GM18507 (cell line): ENCODE results near the gene CXorf66.
"Not testable (repeated sequence)": the region's sequence is repeated elsewhere in the genome, so short reads cannot be mapped to it uniquely, and the experiment has no call there.

Source experiments
- DNase-seq: peaks from one replicate; pipeline ENCODE4 v3.0.0; 2011; ENCODE audit warnings: low read depth; ENCODE audit not compliant: insufficient read length; ENCODE audit errors: extremely low spot score
- FAIRE-seq: peaks from 2 replicates; lab custom pipeline; 2011; peaks lifted over from hg19 to GRCh38; lab: Jason Lieb, UNC

The CXorf66 gene, protein sequence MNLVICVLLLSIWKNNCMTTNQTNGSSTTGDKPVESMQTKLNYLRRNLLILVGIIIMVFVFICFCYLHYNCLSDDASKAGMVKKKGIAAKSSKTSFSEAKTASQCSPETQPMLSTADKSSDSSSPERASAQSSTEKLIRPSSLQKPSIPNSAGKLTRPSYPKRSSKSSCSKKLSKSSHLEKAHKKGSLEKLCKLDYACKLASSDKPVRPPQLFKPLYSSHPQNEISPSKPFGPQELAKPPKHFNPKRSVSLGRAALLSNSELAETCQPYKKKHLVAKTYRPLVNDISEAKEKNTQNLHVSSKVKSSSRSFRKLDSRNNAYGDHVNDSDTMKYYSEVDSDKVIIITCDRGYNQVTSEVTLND

GRCh38 chrX:139965421-139965820, at the start of gene CXorf66:
Gene CXorf66, minus strand, starts transcription at chrX:139965521. Its CDS starts 25 bp downstream, at chrX:139965496.
- FAIRE-seq (no peak), DNase-seq (no peak)

- FAIRE-seq, result no peak
- DNase-seq, result no peak
Measured at GRCh38 chrX:139982856-139983255, 17.5 kb upstream of the CXorf66 start.

GRCh38 chrX:139974471-139974870, 9.2 kb upstream of the CXorf66 start:
- FAIRE-seq (no peak), DNase-seq (no peak)

- no peak for FAIRE-seq
Measured at GRCh38 chrX:139972629-139973624, 7.6 kb upstream of the CXorf66 start.

DNA sequence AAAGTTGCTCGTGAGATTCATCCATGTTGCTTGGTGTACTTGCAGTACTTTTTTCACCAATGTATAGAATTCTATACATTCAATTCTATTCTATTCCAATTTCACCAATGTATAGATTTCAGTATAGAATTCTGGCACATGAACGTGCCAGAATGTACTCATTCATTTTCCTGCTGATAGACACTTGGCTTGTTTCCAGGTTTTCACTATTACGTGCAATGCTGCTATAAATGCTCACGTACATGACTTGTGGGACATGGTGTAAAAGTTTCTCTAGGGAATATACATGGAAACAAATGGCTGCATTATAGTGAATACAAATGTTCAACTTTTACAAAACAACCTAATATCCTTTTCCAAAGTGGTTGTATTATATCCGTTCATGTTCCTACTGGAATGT, 6.8 kb upstream of the CXorf66 start:
- DNase-seq, result no peak
- FAIRE-seq, result no peak

More at GRCh38 chrX:139972629-139973624, 7.6 kb upstream of the CXorf66 start:
- DNase-seq, result no peak

DNA sequence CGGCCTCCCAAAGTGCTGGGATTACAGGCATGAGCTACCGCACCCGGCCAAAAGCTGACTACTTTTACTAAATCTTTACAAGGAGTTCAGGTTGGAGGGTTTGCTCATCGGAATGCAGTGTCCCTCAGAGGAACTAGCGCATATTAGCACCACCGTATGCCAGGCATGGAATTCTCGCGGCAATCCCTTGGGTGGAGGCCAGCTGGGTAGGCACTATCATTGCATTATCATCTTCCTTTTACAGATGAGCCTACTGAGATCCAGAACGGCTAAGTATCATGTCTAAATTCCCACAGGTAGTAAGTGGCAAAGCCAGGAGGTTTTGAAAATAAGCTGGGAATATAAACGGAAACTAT, 6.1 kb upstream of the CXorf66 start:
- no peak for FAIRE-seq
- DNase-seq, result no peak

- no peak for DNase-seq
- FAIRE-seq, result no peak
Measured at GRCh38 chrX:139969286-139969685, 4.0 kb upstream of the CXorf66 start.

DNA sequence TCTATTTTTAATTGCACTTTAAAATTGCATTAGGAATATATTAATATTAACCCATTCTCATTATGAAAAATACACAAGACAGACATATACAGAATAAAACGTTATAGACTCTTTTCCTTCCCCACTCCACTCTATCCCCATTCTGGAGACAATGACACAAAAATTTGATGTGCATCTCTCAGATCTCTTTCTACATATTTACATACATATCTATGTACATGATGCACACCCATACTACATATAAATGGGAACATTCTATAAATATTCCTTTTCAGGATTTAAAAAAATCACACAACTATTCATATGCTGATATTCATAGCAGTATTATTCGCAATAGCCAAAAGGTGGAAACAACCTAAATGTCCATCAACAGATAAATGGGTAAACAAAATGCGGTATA, 2.4 kb upstream of the CXorf66 start:
- DNase-seq (no peak), FAIRE-seq (no peak)

DNA sequence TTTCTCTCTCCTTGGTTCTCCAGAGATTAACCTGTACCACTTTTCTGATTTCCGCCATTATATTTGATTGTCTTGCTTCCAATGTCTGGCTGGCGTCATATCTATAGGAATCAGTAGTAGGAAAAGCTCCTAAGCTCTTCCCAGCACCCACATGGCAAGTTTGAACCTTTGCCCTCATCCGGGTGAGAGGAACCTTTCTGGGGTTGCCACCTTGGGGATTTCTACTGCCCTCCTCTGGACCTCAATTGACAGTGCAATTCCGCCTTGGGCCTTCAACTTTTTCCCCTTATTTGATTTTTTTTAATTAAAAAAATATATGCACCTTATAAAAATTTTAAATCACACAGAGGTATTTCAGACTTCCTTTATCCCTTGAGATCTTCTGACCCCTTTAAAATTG, 2.0 kb upstream of the CXorf66 start:
- DNase-seq (no peak), FAIRE-seq (peak; percentile 45)

- not testable (repeated sequence) for FAIRE-seq, DNase-seq
Measured at GRCh38 chrX:139966159-139966558, 838 bp upstream of the CXorf66 start.

GRCh38 chrX:139961091-139961490, 4.2 kb downstream of the CXorf66 start:
- not testable (repeated sequence) for FAIRE-seq

GRCh38 chrX:139949703-139950102, 15.6 kb downstream of the CXorf66 start:
- FAIRE-seq (no peak), DNase-seq (no peak)

More at GRCh38 chrX:139961091-139961490, 4.2 kb downstream of the CXorf66 start:
- not testable (repeated sequence) for DNase-seq

DNA sequence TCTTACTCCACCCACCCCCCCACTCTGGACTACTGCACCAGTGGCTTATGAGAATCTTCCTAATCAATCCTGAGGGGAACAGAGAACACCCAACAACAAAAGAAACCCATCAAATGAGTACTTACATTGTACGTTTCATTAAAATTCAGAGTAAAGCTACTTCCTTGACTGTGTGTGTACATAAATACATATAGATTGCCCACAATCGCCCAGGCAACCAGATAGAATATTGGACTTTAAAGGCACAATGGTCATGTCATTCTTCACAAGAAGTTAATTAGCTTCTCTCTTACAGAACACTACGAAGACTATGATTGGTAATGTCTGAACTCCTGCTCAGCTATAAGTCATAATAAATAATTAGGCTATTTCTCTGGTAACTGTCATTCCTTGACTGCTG, 20.2 kb downstream of the CXorf66 start:
- FAIRE-seq, result no peak
- DNase-seq, result no peak

DNA sequence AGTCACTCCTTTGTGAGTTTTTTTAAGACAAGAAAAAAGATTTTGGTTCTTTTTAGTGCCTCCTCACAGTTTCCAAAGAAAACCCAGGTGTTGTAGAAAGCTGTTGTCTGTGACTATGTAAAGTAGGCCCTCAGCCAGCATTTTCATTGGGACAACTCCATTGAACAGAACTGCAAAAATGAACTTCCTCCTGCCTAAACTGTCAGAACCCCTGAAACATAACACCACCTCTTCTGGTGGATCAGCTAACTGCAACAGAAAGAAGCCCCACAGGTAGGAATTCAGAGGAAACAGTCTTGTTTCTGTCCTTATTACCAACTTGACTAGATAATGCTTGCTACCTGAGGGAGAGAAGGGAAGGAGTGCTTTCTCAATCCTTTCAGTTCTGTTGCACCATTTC, 29.1 kb downstream of the CXorf66 start:
- DNase-seq, result no peak
- FAIRE-seq, result peak; percentile 60

- no peak for FAIRE-seq
- DNase-seq, result no peak
Measured at GRCh38 chrX:139933904-139934303, 31.4 kb downstream of the CXorf66 start.

DNA sequence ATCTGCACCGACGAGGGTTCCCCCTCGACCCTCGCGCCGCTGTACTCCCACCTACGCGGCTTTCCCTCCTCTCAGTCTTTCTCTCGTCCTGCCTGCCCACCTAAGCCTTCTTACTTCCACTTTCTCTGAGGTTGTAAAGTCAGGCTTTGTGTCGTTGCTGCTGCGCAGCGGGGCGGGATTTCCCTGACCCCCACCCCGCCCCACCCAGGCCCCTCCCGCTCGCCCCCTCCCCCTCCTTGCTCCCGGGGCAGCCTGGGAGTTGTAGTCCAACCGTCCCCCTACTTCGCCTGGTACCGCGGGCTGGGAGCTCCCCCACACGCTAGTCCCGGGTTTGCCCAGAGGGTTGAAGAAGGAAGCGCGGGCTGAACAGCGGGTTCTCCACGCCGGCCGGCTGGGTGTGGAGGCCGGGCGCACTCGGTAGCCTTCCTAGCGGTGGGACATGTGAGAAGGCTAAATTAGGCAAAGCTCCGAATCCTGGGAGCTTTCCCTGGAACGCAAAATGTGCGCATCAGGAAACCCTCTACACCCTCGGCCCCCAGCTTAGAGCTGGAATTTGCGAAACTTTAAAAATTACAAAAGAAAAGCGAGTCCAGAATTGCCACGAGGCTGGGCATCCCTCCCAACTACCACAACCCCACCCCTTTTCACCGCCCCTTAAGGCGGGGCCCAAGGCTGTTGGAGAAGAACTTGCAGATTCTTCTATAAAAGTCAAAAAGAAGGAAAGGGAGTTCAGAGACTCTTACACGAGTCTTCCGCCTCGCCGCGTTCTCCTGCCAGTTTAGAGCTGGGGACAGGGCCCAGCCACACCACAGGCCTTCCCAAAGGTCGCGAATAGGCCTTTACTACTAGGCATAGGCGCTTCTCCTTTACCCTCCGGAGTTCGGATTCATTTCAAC, 32.2 kb downstream of the CXorf66 start, which contains the start of gene ATP11C:
Gene ATP11C (minus strand): TSS at position 153 of the 896 bp plus-strand sequence. CDS start 1,011 bp downstream, outside the sequence.
- DNase-seq (peak; percentile 60), FAIRE-seq (peak; percentile 90)

DNA sequence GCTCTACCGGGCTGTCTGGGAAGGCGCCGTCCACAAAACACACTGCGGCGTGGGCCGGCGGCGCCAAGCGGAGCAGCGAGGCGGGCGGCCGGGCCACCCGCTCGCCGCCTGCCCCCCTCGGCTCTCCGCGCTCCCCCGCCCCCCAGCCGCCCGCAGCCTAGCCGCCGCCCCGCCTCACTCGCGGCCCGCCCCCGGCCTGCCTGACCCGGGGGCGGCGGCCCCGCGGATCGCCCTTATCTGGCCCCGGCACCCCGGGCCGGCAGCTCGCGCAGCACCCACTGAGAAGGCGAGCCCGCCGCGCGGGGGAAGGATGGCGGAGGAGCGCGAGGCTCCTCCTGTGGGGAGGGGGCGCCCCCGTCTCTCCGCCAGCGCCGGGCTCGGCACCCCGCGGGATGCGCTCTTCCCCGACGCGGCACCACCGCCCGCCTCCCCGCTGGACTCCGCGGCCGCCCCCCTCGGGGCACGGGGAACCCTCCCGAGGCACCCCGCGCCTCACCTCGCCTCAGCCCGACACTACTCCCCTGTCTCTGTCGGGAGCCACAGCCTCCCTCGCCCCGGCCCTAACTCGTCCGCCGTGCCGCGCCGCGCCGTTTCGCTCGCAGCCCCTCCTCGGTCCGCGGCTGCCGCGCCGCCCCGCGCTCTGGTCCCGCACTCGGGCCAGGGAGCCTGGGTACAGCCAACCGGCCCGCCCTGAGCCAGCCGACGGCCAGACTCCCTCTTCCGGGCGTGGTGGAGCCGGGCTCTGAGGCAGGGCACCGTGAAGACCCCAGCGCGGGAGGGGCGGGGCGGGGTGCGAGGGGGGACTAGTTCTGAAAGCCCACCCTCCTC, 33.0 kb downstream of the CXorf66 start:
- FAIRE-seq (no peak), DNase-seq (no peak)

DNA sequence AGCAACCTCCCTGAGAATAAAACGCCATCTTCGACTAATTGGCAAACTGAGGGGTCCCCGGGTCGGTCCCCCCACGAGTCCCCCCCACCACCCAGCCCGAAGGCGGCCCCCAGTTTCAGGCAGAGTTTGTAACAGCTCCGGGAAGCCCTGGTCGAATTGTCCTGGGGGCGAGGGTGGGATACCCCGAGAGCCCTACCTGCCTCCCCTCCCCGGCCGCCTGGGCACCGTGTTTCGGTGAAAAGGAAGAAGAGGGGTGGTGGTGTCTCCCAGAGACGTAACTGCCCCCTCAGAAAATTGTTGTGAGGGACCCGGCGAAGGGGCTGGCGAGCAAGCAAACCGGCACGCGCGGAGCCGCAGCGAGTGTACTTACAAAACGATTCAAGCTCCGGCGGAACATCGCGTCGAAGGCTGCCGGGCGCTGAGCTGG, 33.7 kb downstream of the CXorf66 start:
- FAIRE-seq (no peak), DNase-seq (no peak)
